PFSK-1 (cell line): Measurements from ENCODE around the gene E2F3.

Experiments used
- FOXP2 ChIP-seq: optimal IDR thresholded peaks from 2 replicates; pipeline ENCODE3; 2011; ENCODE audit warnings: borderline replicate concordance, control low read depth, inconsistent platforms; ENCODE audit not compliant: insufficient read depth; ENCODE audit errors: extremely low read length, extremely low read depth
- POLR2AphosphoS5 ChIP-seq: IDR thresholded peaks from 2 replicates; pipeline ENCODE4 v1.6.1; 2012; ENCODE audit warnings: low read depth, mild to moderate bottlenecking, control low read depth, low read length, moderate library complexity
- SIN3A ChIP-seq: IDR thresholded peaks from 2 replicates; pipeline ENCODE4 v1.6.1; 2012; ENCODE audit warnings: mild to moderate bottlenecking, low read length, moderate library complexity, borderline replicate concordance; ENCODE audit not compliant: insufficient read depth
- TAF1 ChIP-seq: IDR thresholded peaks from 2 replicates; pipeline ENCODE4 v1.6.1; 2012; ENCODE audit warnings: low read length, control low read depth, borderline replicate concordance; ENCODE audit not compliant: insufficient read depth
- TF ChIP-seq, protein P1 (sequence below), 2 experiments: IDR thresholded peaks; 2 replicates each; pipeline versions ENCODE4 v1.6.1 to v1.8.0; 2011 to 2012; ENCODE audit warnings: low read depth in 2 of 2, low read length in 2 of 2, control low read depth in 1 of 2, inconsistent platforms in 1 of 2, mild to moderate bottlenecking in 1 of 2, moderate library complexity in 1 of 2; ENCODE audit not compliant: insufficient read depth in 1 of 2

E2F3 gene

DNA sequence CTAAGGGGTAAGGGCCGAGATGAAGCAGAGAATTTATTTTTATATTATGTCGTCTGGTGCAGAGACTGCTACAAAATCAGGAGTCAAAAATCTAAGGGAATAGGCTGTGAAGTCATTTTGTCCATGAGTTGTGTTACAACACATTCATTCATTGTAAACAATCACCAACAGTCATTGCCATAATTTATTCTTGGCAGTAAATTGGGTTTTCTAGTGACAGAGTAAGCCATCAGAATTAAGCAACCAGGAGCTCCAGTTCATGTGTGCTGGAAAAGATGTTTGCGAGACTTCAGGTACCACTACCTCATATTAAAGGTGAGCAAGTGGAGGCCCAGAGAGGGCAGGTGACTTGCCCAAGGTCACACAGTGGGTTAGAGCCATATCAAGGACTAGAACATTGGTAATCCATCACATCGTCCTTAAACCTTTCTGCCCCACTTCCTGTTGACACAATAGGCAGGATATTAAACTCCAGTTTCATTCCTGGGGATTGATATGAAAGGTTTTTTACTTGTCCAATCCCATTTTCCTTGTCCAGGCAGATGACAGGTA lies 46.0 kb downstream of the E2F3 start:
- no peak for TF ChIP-seq TAF1
- no peak for TF ChIP-seq POLR2AphosphoS5
- TF ChIP-seq, protein P1, sequence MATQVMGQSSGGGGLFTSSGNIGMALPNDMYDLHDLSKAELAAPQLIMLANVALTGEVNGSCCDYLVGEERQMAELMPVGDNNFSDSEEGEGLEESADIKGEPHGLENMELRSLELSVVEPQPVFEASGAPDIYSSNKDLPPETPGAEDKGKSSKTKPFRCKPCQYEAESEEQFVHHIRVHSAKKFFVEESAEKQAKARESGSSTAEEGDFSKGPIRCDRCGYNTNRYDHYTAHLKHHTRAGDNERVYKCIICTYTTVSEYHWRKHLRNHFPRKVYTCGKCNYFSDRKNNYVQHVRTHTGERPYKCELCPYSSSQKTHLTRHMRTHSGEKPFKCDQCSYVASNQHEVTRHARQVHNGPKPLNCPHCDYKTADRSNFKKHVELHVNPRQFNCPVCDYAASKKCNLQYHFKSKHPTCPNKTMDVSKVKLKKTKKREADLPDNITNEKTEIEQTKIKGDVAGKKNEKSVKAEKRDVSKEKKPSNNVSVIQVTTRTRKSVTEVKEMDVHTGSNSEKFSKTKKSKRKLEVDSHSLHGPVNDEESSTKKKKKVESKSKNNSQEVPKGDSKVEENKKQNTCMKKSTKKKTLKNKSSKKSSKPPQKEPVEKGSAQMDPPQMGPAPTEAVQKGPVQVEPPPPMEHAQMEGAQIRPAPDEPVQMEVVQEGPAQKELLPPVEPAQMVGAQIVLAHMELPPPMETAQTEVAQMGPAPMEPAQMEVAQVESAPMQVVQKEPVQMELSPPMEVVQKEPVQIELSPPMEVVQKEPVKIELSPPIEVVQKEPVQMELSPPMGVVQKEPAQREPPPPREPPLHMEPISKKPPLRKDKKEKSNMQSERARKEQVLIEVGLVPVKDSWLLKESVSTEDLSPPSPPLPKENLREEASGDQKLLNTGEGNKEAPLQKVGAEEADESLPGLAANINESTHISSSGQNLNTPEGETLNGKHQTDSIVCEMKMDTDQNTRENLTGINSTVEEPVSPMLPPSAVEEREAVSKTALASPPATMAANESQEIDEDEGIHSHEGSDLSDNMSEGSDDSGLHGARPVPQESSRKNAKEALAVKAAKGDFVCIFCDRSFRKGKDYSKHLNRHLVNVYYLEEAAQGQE (IDR thresholded peaks at IDR 0.05; ENCODE audit: insufficient read depth in 1 of 2, low read depth in 2 of 2, low read length in 2 of 2), result no peak

DNA sequence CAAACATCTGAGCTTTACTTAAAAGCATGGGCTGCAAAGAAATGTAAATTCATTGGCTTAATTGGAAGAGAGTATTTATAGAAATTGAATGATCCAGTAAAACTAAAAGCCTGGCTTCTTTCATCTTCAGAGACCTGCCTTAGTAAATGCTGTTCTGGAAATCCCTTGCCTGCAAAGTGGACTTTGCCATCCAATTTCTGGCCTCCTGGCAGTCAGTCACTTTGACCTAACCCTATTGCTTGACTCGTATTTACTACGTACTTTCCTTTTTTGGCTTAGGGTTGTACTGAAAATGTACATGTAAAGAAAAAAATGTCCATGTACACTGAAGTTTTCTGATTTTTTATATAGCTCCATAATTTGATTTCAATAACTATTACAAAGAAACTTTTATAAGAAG lies 47.1 kb downstream of the E2F3 start:
- TF ChIP-seq POLR2AphosphoS5 (no peak), FOXP2 (no peak), TAF1 (no peak), SIN3A (no peak)
- TF ChIP-seq, protein P1 (IDR thresholded peaks at IDR 0.05; ENCODE audit: insufficient read depth in 1 of 2, low read depth in 2 of 2, low read length in 2 of 2), result no peak

GRCh38 chr6:20454204-20454824 lies 52.6 kb downstream of the E2F3 start:
- TF ChIP-seq SIN3A (no peak), FOXP2 (no peak), POLR2AphosphoS5 (no peak), TAF1 (no peak)
- TF ChIP-seq, protein P1 (IDR thresholded peaks at IDR 0.05; ENCODE audit: insufficient read depth in 1 of 2, low read depth in 2 of 2, low read length in 2 of 2), result no peak

- TF ChIP-seq POLR2AphosphoS5 (no peak), SIN3A (no peak), FOXP2 (no peak), TAF1 (no peak)
- TF ChIP-seq, protein P1 (IDR thresholded peaks at IDR 0.05; ENCODE audit: insufficient read depth in 1 of 2, low read depth in 2 of 2, low read length in 2 of 2), result no peak
Observed at GRCh38 chr6:20455251-20455940, 53.7 kb downstream of the E2F3 start.
